Measurements from ENCODE around the gene MICAL3.

GRCh38 chr22:17744430-17744829 is 279.9 kb downstream of the MICAL3 start:
- TF ChIP-seq POLR2AphosphoS5 (IDR thresholded peaks at IDR 0.05; ENCODE audit: low read depth, low read length) (no peak), SIN3A (IDR thresholded peaks at IDR 0.05; ENCODE audit: borderline replicate concordance, insufficient read depth, low read length) (no peak), TAF1 (IDR thresholded peaks at IDR 0.05; ENCODE audit: borderline replicate concordance, insufficient read depth, low read length) (no peak), REST (IDR thresholded peaks at IDR 0.05; ENCODE audit: insufficient read depth in 1 of 2, low read depth in 2 of 2, low read length in 2 of 2) (no peak)

All from PFSK-1 (cell line).